ENCODE data around the gene MLC1. TPM values are rescaled to one million over a fixed set of nuclear protein-coding genes. Genes with fewer than 3 reads are reported as not detected.
A peak's percentile ranks its signal among the peaks of the same experiment; 100 is the strongest.

The MLC1 gene
- total RNA-seq, 6 experiments from 2014 or later, result 0.60 to 0.68 TPM; not detected in 4

GRCh38 chr22:50074551-50075530 is 10.4 kb downstream of the MLC1 start:
- no peaks in the 10 kb centered on the region for H3K9me3 ChIP-seq
- intact Hi-C loops (cut with DNase I), result no loop called here
- H3K36me3 ChIP-seq, result no peaks in the 10 kb centered on the region
- no peaks in the 10 kb centered on the region for H3K4me1 ChIP-seq
- no peak for DNase-seq
- 66% methylated on average over 9 of the region's 32 CpGs for WGBS (ENCODE audit: insufficient coverage, low coverage, low lambda C conversion rate, missing lambda C conversion rate)
- no peak overlapping the region for H3K27ac ChIP-seq
- TF ChIP-seq CTCF (IDR thresholded peaks at IDR 0.05) (no peak), POLR2A (IDR thresholded peaks at IDR 0.05) (no peak)
- no peak overlapping the region for H3K4me3 ChIP-seq
- ATAC-seq, result no peak
- no peaks in the 10 kb centered on the region for H3K27me3 ChIP-seq

DNA sequence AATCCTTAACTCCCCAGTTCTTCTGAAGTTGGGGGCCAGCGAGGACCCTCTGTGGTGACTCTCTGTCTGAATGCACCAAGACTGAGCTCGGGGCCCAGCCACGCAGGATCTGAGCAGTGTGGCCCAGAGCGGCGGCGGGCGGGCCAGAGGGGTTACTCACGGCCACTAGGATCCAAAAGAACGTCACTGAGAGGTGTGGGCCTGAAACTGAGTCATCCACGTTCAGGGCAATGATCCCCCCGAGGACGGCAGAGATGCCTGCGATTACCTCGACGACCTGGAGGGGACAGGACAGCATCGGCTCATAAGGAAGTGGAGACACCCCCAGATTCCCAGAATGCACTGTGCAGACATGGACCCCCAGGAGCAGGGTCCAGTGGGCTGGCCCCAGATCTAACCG is 11.2 kb downstream of the MLC1 start:
- no peaks in the 10 kb centered on the region for H3K27me3 ChIP-seq
- H3K4me1 ChIP-seq, result no peaks in the 10 kb centered on the region
- no peak for DNase-seq
- H3K4me3 ChIP-seq, result no peak overlapping the region
- 60% methylated on average over 6 of the region's 17 CpGs for WGBS (ENCODE audit: insufficient coverage, low coverage, low lambda C conversion rate, missing lambda C conversion rate)
- H3K27ac ChIP-seq, result no peak overlapping the region
- H3K9me3 ChIP-seq, result no peaks in the 10 kb centered on the region
- no peak for ATAC-seq
- TF ChIP-seq CTCF (IDR thresholded peaks at IDR 0.05) (no peak), POLR2A (IDR thresholded peaks at IDR 0.05) (no peak)
- intact Hi-C loops (cut with DNase I), result no loop called here
- H3K36me3 ChIP-seq, result no peaks in the 10 kb centered on the region

GRCh38 chr22:50072714-50073538 is 12.3 kb downstream of the MLC1 start:
- Histone ChIP-seq H3K27me3 (no peaks in the 10 kb centered on the region), H3K27ac (no peak overlapping the region), H3K4me3 (no peak overlapping the region), H3K9me3 (no peaks in the 10 kb centered on the region), H3K36me3 (no peaks in the 10 kb centered on the region), H3K4me1 (no peaks in the 10 kb centered on the region)
- intact Hi-C loops (cut with DNase I), result no loop called here
- TF ChIP-seq POLR2A (IDR thresholded peaks at IDR 0.05) (no peak), CTCF (IDR thresholded peaks at IDR 0.05) (no peak)
- DNase-seq (no peak), ATAC-seq (no peak)
- WGBS (ENCODE audit: insufficient coverage, low coverage, low lambda C conversion rate, missing lambda C conversion rate), result 74% methylated on average over 6 of the region's 28 CpGs

- intact Hi-C loops (cut with DNase I), result no loop called here
- no peak for TF ChIP-seq CTCF (IDR thresholded peaks at IDR 0.05)
- H3K9me3 ChIP-seq, result no peaks in the 10 kb centered on the region
- no peak overlapping the region for H3K4me3 ChIP-seq
- H3K4me1 ChIP-seq, result no peaks in the 10 kb centered on the region
- ATAC-seq (peak in 1 of 4 donors; percentile 13), DNase-seq (no peak)
- H3K27me3 ChIP-seq, result no peaks in the 10 kb centered on the region
- H3K27ac ChIP-seq, result no peak overlapping the region
- no CpG with 5 or more reads among the region's 9 CpGs for WGBS (ENCODE audit: insufficient coverage, low coverage, low lambda C conversion rate, missing lambda C conversion rate)
- no peaks in the 10 kb centered on the region for H3K36me3 ChIP-seq
Observed at GRCh38 chr22:50072167-50072555, 13.1 kb downstream of the MLC1 start.
